Colonic mucosa (tissue), 4 donors: ENCODE data around the gene MYO1G. TPM values are rescaled to one million over a fixed set of nuclear protein-coding genes. Genes with fewer than 3 reads are reported as not detected.

Experiments used
- DNase-seq: peaks from one replicate; pipeline ENCODE4 v3.0.0-alpha.2; 2020
- H3K27ac ChIP-seq: fragments of 200-600 bp; one replicate; pipeline ENCODE4 v1.8.0; 2021
- H3K27me3 ChIP-seq: fragments of 200-600 bp; one replicate; pipeline ENCODE4 v1.8.0; 2021
- H3K36me3 ChIP-seq: fragments of 200-600 bp; one replicate; pipeline ENCODE4 v1.8.0; 2021
- H3K4me1 ChIP-seq: fragments of 200-600 bp; one replicate; pipeline ENCODE4 v1.8.0; 2021; ENCODE audit warnings: mild to moderate bottlenecking
- H3K4me3 ChIP-seq: fragments of 200-600 bp; one replicate; pipeline ENCODE4 v1.8.0; 2021
- H3K9ac ChIP-seq, 2 donors: one replicate each; pipeline ENCODE4 v1.7.0; 2013; ENCODE audit warnings: control low read depth in 2 of 2, low read depth in 2 of 2, low read length in 2 of 2
- H3K9me3 ChIP-seq: fragments of 200-600 bp; one replicate; pipeline ENCODE4 v1.8.0; 2021
- intact Hi-C: fragments of 100-400 bp; cut with DNase I; formaldehyde crosslinking; loops from one replicate; pipeline ENCODE4 v1.14.1; 2022
- total RNA-seq, 2 donors: library from RNA; stranded (reverse); fragmentation: NEBNext Ultra II Directional in 1 of 2; extraction: Animal tissue kit (Norgen Biotek cat#: 25700) in 1 of 2; gene quantifications; one replicate each; pipeline ENCODE4 v1.2.1, GENCODE V29; 2021
- TF ChIP-seq, protein P1 (sequence below): fragments of 200-600 bp; IDR thresholded peaks from one replicate; pipeline ENCODE4 v1.8.0; 2022; ENCODE audit warnings: antibody characterized with exemption, mild to moderate bottlenecking
- donor health status: healthy.
- donor health status: DM: no; HTN: no; CAD: no.
- donor health status: DM: no; HTN: no; CAD: no.

MYO1G gene
- total RNA-seq, 2 donors from 2014 or later, result 2.1 to 3.6 TPM

- no peak overlapping the region for H3K4me3 ChIP-seq
- H3K9ac ChIP-seq, result no peak overlapping the region
Measured at GRCh38 chr7:44965937-44966730, 12.7 kb downstream of the MYO1G start.

DNA sequence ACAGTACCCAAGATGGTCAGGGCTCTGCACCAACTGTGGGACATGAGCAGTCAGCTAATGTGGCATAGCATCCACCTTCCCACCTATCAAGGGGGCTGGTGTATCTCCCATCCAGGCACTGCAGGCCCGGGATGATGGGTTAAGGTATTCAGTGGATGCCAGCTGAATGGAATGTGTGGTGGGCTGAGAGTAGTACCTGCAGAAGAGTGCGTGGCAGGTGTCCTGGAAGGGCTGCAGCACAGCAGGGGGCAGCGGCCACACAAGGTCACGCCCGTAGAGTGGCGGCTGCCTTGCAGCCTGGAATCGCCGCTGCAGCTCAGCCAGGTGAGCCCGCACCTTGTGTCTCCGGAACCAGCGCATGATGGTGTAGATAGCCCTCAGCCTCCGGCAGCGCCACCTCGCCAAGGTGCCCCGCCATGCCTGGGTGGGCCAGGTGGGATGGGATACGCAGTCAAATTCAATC, 13.3 kb downstream of the MYO1G start:
- Histone ChIP-seq H3K4me3 (no peak overlapping the region), H3K9me3 (no peaks in the 10 kb centered on the region), H3K27ac (no peak overlapping the region), H3K4me1 (peaks cover 7% of the 10 kb centered on the region), H3K27me3 (peaks cover 8% of the 10 kb centered on the region), H3K9ac (no peak overlapping the region), H3K36me3 (no peaks in the 10 kb centered on the region)
- DNase-seq, result no peak
- TF ChIP-seq, protein P1, sequence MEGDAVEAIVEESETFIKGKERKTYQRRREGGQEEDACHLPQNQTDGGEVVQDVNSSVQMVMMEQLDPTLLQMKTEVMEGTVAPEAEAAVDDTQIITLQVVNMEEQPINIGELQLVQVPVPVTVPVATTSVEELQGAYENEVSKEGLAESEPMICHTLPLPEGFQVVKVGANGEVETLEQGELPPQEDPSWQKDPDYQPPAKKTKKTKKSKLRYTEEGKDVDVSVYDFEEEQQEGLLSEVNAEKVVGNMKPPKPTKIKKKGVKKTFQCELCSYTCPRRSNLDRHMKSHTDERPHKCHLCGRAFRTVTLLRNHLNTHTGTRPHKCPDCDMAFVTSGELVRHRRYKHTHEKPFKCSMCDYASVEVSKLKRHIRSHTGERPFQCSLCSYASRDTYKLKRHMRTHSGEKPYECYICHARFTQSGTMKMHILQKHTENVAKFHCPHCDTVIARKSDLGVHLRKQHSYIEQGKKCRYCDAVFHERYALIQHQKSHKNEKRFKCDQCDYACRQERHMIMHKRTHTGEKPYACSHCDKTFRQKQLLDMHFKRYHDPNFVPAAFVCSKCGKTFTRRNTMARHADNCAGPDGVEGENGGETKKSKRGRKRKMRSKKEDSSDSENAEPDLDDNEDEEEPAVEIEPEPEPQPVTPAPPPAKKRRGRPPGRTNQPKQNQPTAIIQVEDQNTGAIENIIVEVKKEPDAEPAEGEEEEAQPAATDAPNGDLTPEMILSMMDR, result no peak
- intact Hi-C loops, result no loop called here

More at GRCh38 chr7:44965937-44966730, 12.7 kb downstream of the MYO1G start:
- no peak for DNase-seq
- TF ChIP-seq, protein P1, result no peak
- Histone ChIP-seq H3K27ac (no peak overlapping the region), H3K27me3 (peaks cover 8% of the 10 kb centered on the region), H3K9me3 (no peaks in the 10 kb centered on the region), H3K4me1 (peaks cover 7% of the 10 kb centered on the region), H3K36me3 (no peaks in the 10 kb centered on the region)
- intact Hi-C loops, result no loop called here

- intact Hi-C loops, result no loop called here
- no peak for DNase-seq
- Histone ChIP-seq H3K27me3 (peaks cover 8% of the 10 kb centered on the region), H3K9me3 (no peaks in the 10 kb centered on the region), H3K27ac (no peak overlapping the region), H3K4me3 (no peak overlapping the region), H3K36me3 (no peaks in the 10 kb centered on the region), H3K4me1 (peaks cover 7% of the 10 kb centered on the region), H3K9ac (no peak overlapping the region)
- TF ChIP-seq, protein P1, result no peak
Measured at GRCh38 chr7:44964831-44965440, 13.9 kb downstream of the MYO1G start.

DNA sequence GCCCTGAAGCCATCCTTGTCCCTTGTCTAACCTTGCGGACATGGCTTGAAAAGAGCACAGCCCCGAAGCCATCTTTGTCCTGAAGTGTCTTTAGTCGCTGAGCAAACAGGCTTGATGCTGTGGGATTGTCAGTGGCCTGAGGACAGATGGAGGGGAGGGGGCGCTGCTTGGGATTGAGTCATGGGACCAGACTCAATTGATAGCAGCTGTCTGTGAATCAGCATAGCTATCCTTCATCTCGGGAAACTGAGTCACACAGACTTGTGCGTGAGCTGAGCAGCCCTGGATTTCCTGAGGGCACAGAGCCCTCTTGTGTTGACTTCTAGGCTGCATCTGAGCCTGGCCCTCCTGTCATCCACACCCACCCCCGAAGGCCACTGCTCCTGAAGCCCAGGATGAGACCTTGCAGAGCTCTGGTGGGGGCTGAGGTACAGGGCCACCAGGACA, 14.4 kb downstream of the MYO1G start:
- no peak for DNase-seq
- Histone ChIP-seq H3K4me3 (no peak overlapping the region), H3K27ac (no peak overlapping the region), H3K36me3 (no peaks in the 10 kb centered on the region), H3K27me3 (peaks cover 8% of the 10 kb centered on the region), H3K9me3 (no peaks in the 10 kb centered on the region), H3K4me1 (peaks cover 7% of the 10 kb centered on the region), H3K9ac (no peak overlapping the region)
- TF ChIP-seq, protein P1, result no peak
- intact Hi-C loops, result no loop called here

GRCh38 chr7:44963364-44964290, 15.2 kb downstream of the MYO1G start:
- Histone ChIP-seq H3K4me3 (no peak overlapping the region), H3K36me3 (no peaks in the 10 kb centered on the region), H3K4me1 (peaks cover 7% of the 10 kb centered on the region), H3K27me3 (peaks cover 8% of the 10 kb centered on the region), H3K9ac (no peak overlapping the region), H3K9me3 (no peaks in the 10 kb centered on the region), H3K27ac (no peak overlapping the region)
- intact Hi-C loops, result no loop called here
- TF ChIP-seq, protein P1, result no peak
- no peak for DNase-seq
